ENCODE data around the gene RPL41.
A peak's percentile ranks its signal among the peaks of the same experiment; 100 is the strongest.

Gene RPL41

DNA sequence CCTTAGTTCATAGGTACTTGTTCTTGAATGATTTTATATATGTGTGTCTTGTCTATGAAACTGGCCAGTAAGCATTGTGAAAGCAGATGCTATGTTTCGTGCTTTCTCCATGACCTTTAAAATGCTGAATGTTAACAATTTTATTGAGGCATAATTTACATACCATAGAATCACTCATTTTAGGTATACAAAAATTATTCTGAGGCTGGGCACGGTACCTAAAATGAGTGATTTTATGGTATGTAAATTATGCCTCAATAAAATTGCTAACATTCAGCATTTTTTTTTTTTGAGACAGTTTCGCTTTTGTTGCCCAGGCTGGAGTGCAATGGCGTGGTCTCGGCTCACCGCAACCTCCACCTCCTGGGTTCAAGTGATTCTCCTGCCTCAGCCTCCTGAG lies 18.5 kb downstream of the RPL41 start:
- peaks cover 30% of the 10 kb centered on the region for H3K4me1 ChIP-seq (ENCODE audit: low read depth, poor library complexity, severe bottlenecking)
- H4K20me1 ChIP-seq (ENCODE audit: insufficient read depth): no peaks in the 10 kb centered on the region
- TF ChIP-seq, protein P1, sequence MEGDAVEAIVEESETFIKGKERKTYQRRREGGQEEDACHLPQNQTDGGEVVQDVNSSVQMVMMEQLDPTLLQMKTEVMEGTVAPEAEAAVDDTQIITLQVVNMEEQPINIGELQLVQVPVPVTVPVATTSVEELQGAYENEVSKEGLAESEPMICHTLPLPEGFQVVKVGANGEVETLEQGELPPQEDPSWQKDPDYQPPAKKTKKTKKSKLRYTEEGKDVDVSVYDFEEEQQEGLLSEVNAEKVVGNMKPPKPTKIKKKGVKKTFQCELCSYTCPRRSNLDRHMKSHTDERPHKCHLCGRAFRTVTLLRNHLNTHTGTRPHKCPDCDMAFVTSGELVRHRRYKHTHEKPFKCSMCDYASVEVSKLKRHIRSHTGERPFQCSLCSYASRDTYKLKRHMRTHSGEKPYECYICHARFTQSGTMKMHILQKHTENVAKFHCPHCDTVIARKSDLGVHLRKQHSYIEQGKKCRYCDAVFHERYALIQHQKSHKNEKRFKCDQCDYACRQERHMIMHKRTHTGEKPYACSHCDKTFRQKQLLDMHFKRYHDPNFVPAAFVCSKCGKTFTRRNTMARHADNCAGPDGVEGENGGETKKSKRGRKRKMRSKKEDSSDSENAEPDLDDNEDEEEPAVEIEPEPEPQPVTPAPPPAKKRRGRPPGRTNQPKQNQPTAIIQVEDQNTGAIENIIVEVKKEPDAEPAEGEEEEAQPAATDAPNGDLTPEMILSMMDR (conservative IDR thresholded peaks at IDR 0.05; ENCODE audit: low read depth, low read length): no peak
- H3K27ac ChIP-seq: no peak overlapping the region
- H3K79me2 ChIP-seq (ENCODE audit: insufficient read depth, low read depth): peaks cover 8% of the 10 kb centered on the region; the same call in 1 of the 2 replicates
- H2AFZ ChIP-seq (ENCODE audit: low read depth): no peak overlapping the region
- H3K4me2 ChIP-seq: peak overlapping the region; percentile 10; the same call in 1 of the 2 replicates
- H3K9ac ChIP-seq: no peak overlapping the region
- H3K27me3 ChIP-seq (ENCODE audit: insufficient read depth, low read depth): no peaks in the 10 kb centered on the region
- peaks cover 8% of the 10 kb centered on the region; the same call in 1 of the 2 replicates for H3K36me3 ChIP-seq (ENCODE audit: insufficient read depth)
- no peak overlapping the region for H3K4me3 ChIP-seq (IDR thresholded peaks at IDR 0.05; ENCODE audit: insufficient read depth, low read depth, low read length)

DNA sequence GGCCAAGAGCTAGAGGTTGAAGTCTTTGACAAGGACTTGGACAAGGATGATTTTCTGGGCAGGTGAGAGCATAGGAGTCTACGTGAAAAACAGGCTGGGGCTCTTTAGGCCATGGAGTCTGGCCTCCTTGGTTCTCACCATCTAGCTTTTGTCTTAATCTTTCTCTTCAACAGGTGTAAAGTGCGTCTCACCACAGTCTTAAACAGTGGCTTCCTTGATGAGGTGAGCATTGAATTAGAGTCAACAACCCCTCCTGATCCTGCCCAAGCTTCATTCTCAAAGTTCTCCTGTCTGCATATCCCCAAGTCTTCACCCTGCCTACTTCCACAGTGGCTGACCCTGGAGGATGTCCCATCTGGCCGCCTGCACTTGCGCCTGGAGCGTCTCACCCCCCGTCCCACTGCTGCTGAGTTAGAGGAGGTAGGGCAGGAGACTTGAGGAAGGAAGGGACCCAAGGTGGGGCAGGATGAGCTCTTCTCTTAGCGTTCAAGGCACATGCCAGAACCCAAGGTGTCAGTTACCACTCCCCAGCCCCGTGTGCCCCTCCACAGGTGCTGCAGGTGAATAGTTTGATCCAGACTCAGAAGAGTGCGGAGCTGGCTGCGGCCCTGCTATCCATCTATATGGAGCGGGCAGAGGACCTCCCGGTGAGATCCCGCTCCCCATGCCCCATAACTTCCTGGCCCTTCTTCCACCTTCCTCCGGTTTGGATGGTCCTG lies 21.6 kb downstream of the RPL41 start:
- Histone ChIP-seq H3K27me3 (ENCODE audit: insufficient read depth, low read depth) (no peaks in the 10 kb centered on the region), H3K4me2 (no peak overlapping the region), H3K9ac (no peak overlapping the region), H3K79me2 (ENCODE audit: insufficient read depth, low read depth) (no peaks in the 10 kb centered on the region), H4K20me1 (ENCODE audit: insufficient read depth) (no peaks in the 10 kb centered on the region), H2AFZ (ENCODE audit: low read depth) (no peak overlapping the region), H3K4me1 (ENCODE audit: low read depth, poor library complexity, severe bottlenecking) (peaks cover 25% of the 10 kb centered on the region), H3K36me3 (ENCODE audit: insufficient read depth) (peaks cover 10% of the 10 kb centered on the region; the same call in 1 of the 2 replicates), H3K4me3 (IDR thresholded peaks at IDR 0.05; ENCODE audit: insufficient read depth, low read depth, low read length) (no peak overlapping the region), H3K27ac (no peak overlapping the region)
- TF ChIP-seq, protein P1 (conservative IDR thresholded peaks at IDR 0.05; ENCODE audit: low read depth, low read length): no peak

DNA sequence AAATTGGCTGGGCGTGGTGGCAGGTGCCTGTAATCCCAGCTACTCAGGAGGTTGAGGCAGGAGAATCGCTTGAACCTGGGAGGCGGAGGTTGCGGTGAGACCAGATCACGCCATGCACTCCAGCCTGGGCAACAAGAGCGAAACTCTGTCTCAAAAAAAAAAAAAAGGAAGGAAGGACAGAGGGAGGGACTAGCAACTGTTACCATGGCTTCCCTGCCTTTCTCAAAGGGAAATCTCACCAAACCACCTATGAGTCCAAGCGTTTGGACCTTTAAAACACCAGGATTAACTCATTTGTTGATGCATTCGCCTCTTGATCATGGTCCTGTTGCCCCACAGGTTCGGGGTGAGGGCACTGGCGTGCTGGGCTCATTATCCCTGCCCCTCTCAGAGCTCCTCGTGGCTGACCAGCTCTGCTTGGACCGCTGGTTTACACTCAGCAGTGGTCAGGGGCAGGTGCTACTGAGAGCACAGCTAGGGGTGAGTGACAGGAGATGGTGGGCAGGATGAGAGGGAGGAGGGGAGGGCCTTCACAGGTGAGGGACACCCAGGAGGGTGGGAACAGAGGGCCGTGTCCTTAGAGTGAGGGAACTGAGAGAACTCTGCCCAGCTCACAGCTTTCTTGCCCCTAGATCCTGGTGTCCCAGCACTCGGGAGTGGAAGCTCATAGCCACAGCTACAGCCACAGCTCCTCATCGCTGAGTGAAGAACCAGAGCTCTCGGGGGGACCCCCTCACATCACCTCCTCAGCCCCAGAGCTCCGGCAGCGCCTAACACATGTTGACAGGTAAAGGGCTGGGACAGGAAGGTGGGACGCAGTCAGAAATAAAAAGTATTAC lies 25.7 kb downstream of the RPL41 start:
- Histone ChIP-seq H2AFZ (ENCODE audit: low read depth) (no peak overlapping the region), H3K36me3 (ENCODE audit: insufficient read depth) (peaks cover 10% of the 10 kb centered on the region; the same call in 1 of the 2 replicates)

DNA sequence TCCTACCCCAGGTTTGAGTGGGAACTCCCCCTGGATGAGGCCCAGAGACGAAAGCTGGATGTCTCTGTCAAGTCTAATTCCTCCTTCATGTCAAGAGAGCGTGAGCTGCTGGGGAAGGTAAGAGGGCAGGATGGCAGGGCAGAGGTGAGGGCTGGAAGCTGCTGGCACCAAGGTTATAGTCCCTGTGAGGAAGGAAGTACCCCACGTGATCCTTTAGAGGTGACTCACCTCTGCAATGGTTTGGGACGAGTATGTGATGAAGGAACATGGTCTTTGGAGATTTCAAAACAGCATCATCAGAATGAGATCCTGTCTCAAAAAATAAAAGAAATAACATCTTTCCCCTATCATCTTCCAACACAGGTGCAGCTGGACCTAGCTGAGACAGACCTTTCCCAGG lies 26.8 kb downstream of the RPL41 start:
- no peaks in the 10 kb centered on the region for H3K79me2 ChIP-seq (ENCODE audit: insufficient read depth, low read depth)
- no peaks in the 10 kb centered on the region for H3K27me3 ChIP-seq (ENCODE audit: insufficient read depth, low read depth)
- no peak overlapping the region for H2AFZ ChIP-seq (ENCODE audit: low read depth)
- H3K4me3 ChIP-seq (IDR thresholded peaks at IDR 0.05; ENCODE audit: insufficient read depth, low read depth, low read length): no peak overlapping the region
- no peak overlapping the region for H3K9ac ChIP-seq
- no peaks in the 10 kb centered on the region for H3K4me1 ChIP-seq (ENCODE audit: low read depth, poor library complexity, severe bottlenecking)
- peaks cover 10% of the 10 kb centered on the region; the same call in 1 of the 2 replicates for H3K36me3 ChIP-seq (ENCODE audit: insufficient read depth)
- no peaks in the 10 kb centered on the region for H4K20me1 ChIP-seq (ENCODE audit: insufficient read depth)
- no peak overlapping the region for H3K27ac ChIP-seq
- TF ChIP-seq, protein P1 (conservative IDR thresholded peaks at IDR 0.05; ENCODE audit: low read depth, low read length): no peak
- H3K4me2 ChIP-seq: no peak overlapping the region

More for the DNA sequence above, 25.7 kb downstream of the RPL41 start:
- H3K4me1 ChIP-seq (ENCODE audit: low read depth, poor library complexity, severe bottlenecking): no peaks in the 10 kb centered on the region
- TF ChIP-seq, protein P1 (conservative IDR thresholded peaks at IDR 0.05; ENCODE audit: low read depth, low read length): no peak
- no peak overlapping the region for H3K27ac ChIP-seq
- H3K79me2 ChIP-seq (ENCODE audit: insufficient read depth, low read depth): no peaks in the 10 kb centered on the region
- no peak overlapping the region for H3K4me3 ChIP-seq (IDR thresholded peaks at IDR 0.05; ENCODE audit: insufficient read depth, low read depth, low read length)
- no peak overlapping the region for H3K4me2 ChIP-seq
- no peaks in the 10 kb centered on the region for H3K27me3 ChIP-seq (ENCODE audit: insufficient read depth, low read depth)
- no peaks in the 10 kb centered on the region for H4K20me1 ChIP-seq (ENCODE audit: insufficient read depth)
- H3K9ac ChIP-seq: no peak overlapping the region

Measured in KMS-11 (cell line).